ENCODE results near the gene XPA.

Gene XPA

DNA sequence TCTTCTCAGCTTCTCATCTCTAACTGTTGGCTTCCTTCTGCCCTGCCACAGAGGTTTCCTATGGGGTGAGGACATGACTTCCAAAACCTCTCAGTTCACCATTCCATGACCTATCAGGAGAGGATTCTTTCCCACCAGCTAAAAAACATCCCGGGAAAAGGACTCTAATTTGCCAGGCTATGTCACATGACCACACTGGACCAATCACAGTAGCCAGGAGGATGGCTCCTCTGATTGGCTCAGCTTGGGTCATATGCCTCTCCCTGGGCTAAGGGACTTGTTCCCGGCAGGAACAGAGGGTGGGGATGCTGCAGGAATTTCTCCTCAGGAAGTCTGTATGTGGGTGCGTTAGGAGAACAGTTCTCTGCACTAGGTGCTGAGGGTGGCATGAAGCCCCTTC is 40.3 kb upstream of the XPA start:
- peak; percentile 45 for ATAC-seq
- TF ChIP-seq TCF4 (CRISPR knock-in tag; IDR thresholded peaks at IDR 0.05; ENCODE audit: borderline replicate concordance) (no peak), CSDC2 (CRISPR knock-in tag; IDR thresholded peaks at IDR 0.05) (no peak), TOX (CRISPR knock-in tag; IDR thresholded peaks at IDR 0.05; ENCODE audit: borderline replicate concordance) (no peak), PPARA (CRISPR knock-in tag; IDR thresholded peaks at IDR 0.05; ENCODE audit: borderline replicate concordance) (no peak), ZNF565 (CRISPR knock-in tag; conservative IDR thresholded peaks at IDR 0.05; ENCODE audit: low read depth) (no peak), SNAI2 (CRISPR knock-in tag; IDR thresholded peaks at IDR 0.05) (no peak), ZNF8 (CRISPR knock-in tag; IDR thresholded peaks at IDR 0.05) (no peak)
- TF ChIP-seq, protein P1, sequence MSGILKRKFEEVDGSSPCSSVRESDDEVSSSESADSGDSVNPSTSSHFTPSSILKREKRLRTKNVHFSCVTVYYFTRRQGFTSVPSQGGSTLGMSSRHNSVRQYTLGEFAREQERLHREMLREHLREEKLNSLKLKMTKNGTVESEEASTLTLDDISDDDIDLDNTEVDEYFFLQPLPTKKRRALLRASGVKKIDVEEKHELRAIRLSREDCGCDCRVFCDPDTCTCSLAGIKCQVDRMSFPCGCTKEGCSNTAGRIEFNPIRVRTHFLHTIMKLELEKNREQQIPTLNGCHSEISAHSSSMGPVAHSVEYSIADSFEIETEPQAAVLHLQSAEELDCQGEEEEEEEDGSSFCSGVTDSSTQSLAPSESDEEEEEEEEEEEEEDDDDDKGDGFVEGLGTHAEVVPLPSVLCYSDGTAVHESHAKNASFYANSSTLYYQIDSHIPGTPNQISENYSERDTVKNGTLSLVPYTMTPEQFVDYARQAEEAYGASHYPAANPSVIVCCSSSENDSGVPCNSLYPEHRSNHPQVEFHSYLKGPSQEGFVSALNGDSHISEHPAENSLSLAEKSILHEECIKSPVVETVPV (CRISPR knock-in tag; IDR thresholded peaks at IDR 0.05) = no peak
- TF ChIP-seq, protein P2, sequence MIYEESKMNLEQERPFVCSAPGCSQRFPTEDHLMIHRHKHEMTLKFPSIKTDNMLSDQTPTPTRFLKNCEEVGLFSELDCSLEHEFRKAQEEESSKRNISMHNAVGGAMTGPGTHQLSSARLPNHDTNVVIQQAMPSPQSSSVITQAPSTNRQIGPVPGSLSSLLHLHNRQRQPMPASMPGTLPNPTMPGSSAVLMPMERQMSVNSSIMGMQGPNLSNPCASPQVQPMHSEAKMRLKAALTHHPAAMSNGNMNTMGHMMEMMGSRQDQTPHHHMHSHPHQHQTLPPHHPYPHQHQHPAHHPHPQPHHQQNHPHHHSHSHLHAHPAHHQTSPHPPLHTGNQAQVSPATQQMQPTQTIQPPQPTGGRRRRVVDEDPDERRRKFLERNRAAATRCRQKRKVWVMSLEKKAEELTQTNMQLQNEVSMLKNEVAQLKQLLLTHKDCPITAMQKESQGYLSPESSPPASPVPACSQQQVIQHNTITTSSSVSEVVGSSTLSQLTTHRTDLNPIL (CRISPR knock-in tag; IDR thresholded peaks at IDR 0.05; ENCODE audit: low read depth) = no peak

DNA sequence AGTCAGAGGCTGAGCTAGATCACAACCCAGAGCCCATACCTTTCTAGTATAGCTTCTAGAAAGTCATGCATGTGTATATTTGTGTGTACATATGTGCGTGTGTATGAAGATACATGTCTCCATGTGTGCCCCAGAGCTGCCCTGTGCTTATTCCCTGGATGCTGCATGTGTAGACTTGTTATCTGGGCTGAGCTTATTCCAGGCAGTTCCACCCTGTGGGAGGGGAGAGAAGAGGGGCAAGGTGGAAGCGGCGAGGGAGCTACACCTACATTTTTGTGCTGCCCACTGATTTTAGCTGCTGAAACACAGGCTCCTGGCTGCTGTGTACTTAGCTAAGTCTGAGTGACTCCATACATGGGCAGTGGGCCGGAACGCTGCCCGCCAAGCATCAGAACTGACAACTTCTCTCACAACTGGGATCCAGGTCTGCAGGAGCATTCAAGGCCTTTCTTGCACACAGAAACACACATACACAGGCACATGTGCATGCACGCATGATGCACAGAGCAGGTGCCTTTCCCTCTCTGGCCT is 38.0 kb upstream of the XPA start:
- no peak for ATAC-seq
- TF ChIP-seq, protein P2 (CRISPR knock-in tag; IDR thresholded peaks at IDR 0.05; ENCODE audit: low read depth) = no peak
- TF ChIP-seq, protein P1 (CRISPR knock-in tag; IDR thresholded peaks at IDR 0.05) = no peak
- TF ChIP-seq ZFP3 (CRISPR knock-in tag; IDR thresholded peaks at IDR 0.05) = no peak
- no peak for TF ChIP-seq SNAI2 (CRISPR knock-in tag; IDR thresholded peaks at IDR 0.05)
- TF ChIP-seq, protein P3, sequence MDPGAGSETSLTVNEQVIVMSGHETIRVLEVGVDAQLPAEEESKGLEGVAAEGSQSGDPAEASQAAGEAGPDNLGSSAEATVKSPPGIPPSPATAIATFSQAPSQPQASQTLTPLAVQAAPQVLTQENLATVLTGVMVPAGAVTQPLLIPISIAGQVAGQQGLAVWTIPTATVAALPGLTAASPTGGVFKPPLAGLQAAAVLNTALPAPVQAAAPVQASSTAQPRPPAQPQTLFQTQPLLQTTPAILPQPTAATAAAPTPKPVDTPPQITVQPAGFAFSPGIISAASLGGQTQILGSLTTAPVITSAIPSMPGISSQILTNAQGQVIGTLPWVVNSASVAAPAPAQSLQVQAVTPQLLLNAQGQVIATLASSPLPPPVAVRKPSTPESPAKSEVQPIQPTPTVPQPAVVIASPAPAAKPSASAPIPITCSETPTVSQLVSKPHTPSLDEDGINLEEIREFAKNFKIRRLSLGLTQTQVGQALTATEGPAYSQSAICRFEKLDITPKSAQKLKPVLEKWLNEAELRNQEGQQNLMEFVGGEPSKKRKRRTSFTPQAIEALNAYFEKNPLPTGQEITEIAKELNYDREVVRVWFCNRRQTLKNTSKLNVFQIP (CRISPR knock-in tag; IDR thresholded peaks at IDR 0.05; ENCODE audit: borderline replicate concordance, low read depth) = no peak
- no peak for TF ChIP-seq CSDC2 (CRISPR knock-in tag; IDR thresholded peaks at IDR 0.05)
- no peak for TF ChIP-seq TOX (CRISPR knock-in tag; IDR thresholded peaks at IDR 0.05; ENCODE audit: borderline replicate concordance)
- TF ChIP-seq ISL1 (CRISPR knock-in tag; IDR thresholded peaks at IDR 0.05) = no peak
- no peak for TF ChIP-seq ZC3H10 (CRISPR knock-in tag; IDR thresholded peaks at IDR 0.05)
- TF ChIP-seq ZFP30 (CRISPR knock-in tag; IDR thresholded peaks at IDR 0.05) = no peak
- no peak for TF ChIP-seq ARNTL (CRISPR knock-in tag; IDR thresholded peaks at IDR 0.05; ENCODE audit: borderline replicate concordance, low read depth)
- TF ChIP-seq ZNF70 (CRISPR knock-in tag; IDR thresholded peaks at IDR 0.05) = no peak
- no peak for TF ChIP-seq ZNF565 (CRISPR knock-in tag; conservative IDR thresholded peaks at IDR 0.05; ENCODE audit: low read depth)
- no peak for TF ChIP-seq ESRRG (CRISPR knock-in tag; IDR thresholded peaks at IDR 0.05)
- TF ChIP-seq, protein P4, sequence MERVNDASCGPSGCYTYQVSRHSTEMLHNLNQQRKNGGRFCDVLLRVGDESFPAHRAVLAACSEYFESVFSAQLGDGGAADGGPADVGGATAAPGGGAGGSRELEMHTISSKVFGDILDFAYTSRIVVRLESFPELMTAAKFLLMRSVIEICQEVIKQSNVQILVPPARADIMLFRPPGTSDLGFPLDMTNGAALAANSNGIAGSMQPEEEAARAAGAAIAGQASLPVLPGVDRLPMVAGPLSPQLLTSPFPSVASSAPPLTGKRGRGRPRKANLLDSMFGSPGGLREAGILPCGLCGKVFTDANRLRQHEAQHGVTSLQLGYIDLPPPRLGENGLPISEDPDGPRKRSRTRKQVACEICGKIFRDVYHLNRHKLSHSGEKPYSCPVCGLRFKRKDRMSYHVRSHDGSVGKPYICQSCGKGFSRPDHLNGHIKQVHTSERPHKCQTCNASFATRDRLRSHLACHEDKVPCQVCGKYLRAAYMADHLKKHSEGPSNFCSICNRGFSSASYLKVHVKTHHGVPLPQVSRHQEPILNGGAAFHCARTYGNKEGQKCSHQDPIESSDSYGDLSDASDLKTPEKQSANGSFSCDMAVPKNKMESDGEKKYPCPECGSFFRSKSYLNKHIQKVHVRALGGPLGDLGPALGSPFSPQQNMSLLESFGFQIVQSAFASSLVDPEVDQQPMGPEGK (CRISPR knock-in tag; IDR thresholded peaks at IDR 0.05; ENCODE audit: borderline replicate concordance) = no peak
- no peak for TF ChIP-seq OSR1 (CRISPR knock-in tag; IDR thresholded peaks at IDR 0.05)
- no peak for TF ChIP-seq PPARA (CRISPR knock-in tag; IDR thresholded peaks at IDR 0.05; ENCODE audit: borderline replicate concordance)
- no peak for TF ChIP-seq TCF4 (CRISPR knock-in tag; IDR thresholded peaks at IDR 0.05; ENCODE audit: borderline replicate concordance)

DNA sequence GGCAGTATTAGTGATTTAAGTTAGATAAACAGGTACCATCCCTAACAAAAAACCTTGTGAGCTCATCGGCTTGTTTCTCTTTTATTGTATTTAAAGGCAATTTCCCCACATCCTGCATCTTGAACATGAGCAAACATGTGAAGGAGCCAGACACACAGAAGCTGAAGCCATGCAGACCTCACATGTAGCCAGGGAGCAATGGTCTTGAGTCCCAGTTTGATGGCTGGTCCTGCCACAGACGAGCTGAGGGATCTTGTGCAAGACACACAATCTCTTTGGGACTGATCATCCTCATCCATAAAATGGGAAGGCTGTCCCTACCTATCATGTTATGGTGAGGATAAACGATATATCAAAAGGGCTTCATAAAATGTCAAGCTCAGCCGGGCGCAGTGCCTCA is 29.6 kb upstream of the XPA start:
- no peak for ATAC-seq
- no peak for TF ChIP-seq ESRRG (CRISPR knock-in tag; IDR thresholded peaks at IDR 0.05)
- TF ChIP-seq, protein P2 (CRISPR knock-in tag; IDR thresholded peaks at IDR 0.05; ENCODE audit: low read depth) = no peak
- no peak for TF ChIP-seq OSR1 (CRISPR knock-in tag; IDR thresholded peaks at IDR 0.05)
- no peak for TF ChIP-seq ZFP3 (CRISPR knock-in tag; IDR thresholded peaks at IDR 0.05)
- TF ChIP-seq, protein P5, sequence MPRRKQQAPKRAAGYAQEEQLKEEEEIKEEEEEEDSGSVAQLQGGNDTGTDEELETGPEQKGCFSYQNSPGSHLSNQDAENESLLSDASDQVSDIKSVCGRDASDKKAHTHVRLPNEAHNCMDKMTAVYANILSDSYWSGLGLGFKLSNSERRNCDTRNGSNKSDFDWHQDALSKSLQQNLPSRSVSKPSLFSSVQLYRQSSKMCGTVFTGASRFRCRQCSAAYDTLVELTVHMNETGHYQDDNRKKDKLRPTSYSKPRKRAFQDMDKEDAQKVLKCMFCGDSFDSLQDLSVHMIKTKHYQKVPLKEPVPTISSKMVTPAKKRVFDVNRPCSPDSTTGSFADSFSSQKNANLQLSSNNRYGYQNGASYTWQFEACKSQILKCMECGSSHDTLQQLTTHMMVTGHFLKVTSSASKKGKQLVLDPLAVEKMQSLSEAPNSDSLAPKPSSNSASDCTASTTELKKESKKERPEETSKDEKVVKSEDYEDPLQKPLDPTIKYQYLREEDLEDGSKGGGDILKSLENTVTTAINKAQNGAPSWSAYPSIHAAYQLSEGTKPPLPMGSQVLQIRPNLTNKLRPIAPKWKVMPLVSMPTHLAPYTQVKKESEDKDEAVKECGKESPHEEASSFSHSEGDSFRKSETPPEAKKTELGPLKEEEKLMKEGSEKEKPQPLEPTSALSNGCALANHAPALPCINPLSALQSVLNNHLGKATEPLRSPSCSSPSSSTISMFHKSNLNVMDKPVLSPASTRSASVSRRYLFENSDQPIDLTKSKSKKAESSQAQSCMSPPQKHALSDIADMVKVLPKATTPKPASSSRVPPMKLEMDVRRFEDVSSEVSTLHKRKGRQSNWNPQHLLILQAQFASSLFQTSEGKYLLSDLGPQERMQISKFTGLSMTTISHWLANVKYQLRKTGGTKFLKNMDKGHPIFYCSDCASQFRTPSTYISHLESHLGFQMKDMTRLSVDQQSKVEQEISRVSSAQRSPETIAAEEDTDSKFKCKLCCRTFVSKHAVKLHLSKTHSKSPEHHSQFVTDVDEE (CRISPR knock-in tag; IDR thresholded peaks at IDR 0.05) = no peak
- TF ChIP-seq CSDC2 (CRISPR knock-in tag; IDR thresholded peaks at IDR 0.05) = no peak
- no peak for TF ChIP-seq RARB (CRISPR knock-in tag; IDR thresholded peaks at IDR 0.05)
- no peak for TF ChIP-seq BACH2 (CRISPR knock-in tag; IDR thresholded peaks at IDR 0.05; ENCODE audit: borderline replicate concordance)

All from SK-N-SH treated with all-trans-retinoic acid at 6 μM for 48 hours (cell line).